ENCODE results near the gene RHOA.

The RHOA gene

DNA sequence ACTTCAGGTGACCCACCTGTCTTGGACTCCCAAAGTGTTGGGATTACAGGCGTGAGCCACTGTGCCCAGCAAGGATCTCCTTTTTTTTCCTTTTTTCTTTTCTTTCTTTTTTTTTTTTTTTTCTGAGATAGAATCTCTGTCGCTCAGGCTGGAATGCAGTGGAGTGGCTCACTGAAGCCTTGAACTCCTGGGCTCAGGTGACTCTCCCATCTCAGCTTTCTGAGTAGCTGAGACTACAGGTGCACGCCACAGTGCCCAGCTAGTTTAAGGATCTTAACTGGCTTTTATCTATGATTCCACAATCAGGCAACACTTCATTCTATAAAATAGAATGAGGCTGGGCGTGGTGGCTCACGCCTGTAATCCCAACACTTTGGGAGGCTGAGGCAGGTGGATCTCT, 33.6 kb upstream of the RHOA start:
- TF ChIP-seq, protein P1, sequence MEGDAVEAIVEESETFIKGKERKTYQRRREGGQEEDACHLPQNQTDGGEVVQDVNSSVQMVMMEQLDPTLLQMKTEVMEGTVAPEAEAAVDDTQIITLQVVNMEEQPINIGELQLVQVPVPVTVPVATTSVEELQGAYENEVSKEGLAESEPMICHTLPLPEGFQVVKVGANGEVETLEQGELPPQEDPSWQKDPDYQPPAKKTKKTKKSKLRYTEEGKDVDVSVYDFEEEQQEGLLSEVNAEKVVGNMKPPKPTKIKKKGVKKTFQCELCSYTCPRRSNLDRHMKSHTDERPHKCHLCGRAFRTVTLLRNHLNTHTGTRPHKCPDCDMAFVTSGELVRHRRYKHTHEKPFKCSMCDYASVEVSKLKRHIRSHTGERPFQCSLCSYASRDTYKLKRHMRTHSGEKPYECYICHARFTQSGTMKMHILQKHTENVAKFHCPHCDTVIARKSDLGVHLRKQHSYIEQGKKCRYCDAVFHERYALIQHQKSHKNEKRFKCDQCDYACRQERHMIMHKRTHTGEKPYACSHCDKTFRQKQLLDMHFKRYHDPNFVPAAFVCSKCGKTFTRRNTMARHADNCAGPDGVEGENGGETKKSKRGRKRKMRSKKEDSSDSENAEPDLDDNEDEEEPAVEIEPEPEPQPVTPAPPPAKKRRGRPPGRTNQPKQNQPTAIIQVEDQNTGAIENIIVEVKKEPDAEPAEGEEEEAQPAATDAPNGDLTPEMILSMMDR (IDR thresholded peaks at IDR 0.05), result no peak

- TF ChIP-seq, protein P1 (IDR thresholded peaks at IDR 0.05), result no peak
Observed at GRCh38 chr3:49434731-49435130, 23.0 kb upstream of the RHOA start.

DNA sequence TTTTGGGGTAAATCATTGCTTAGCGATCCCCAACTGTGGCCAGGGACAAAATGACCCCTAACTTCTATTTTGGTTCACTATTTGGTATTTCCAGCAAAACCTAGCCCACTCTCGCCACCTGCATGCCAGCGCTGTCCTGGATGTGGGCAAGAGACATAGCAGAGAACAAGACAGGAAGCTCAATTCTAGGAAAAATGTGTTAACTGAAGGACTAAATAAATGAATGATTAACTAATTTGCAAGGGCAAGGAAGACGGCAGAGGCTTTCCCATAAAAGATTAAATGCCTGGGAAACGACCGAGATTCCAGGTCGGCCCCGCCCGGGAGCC, 16.9 kb upstream of the RHOA start:
- TF ChIP-seq, protein P1 (IDR thresholded peaks at IDR 0.05), result no peak

DNA sequence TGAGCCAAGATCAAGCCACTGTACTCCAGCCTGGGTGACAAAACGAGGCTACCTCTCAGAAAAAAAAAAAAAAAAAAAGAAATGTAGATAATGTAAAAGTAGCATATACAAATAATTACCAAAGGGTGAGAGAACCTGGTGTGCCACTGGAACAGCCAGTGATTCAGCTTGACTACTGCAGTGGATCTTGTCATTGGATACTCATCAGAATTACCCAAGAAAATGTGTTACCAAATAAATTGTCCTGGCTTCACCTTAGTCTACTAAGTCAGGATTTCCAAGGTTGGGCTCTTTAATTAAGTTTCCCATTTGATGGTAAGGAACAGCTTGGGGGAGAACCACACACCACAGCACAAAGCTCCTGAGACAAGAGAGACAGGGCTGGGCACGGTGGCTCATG, 15.8 kb upstream of the RHOA start:
- TF ChIP-seq, protein P1 (IDR thresholded peaks at IDR 0.05), result no peak

DNA sequence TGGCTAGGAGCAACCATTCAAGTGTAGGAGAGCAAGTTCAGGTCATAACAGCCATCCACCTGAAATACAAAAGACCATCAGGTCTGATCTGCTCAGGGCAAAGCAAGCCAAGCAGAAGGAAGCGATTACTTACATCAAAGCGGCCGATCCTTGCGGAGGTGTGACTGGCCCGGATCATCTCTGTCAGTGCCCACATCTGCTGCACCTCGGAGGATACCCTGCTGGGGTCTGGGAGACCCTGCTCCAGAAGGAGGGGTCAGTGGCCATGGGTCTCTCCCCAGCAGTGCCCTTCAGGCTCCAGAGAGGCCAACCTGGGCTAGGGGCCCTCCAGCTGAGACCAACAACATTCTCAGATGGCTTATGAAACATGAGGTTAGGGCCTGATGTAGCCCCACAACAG, 13.0 kb upstream of the RHOA start:
- TF ChIP-seq, protein P1 (IDR thresholded peaks at IDR 0.05), result no peak

GRCh38 chr3:49422379-49423248, 10.8 kb upstream of the RHOA start, which contains the start of gene AMT:
Gene AMT, minus strand, starts transcription at chr3:49422473. Its CDS starts 23 bp downstream, at chr3:49422450.
- TF ChIP-seq, protein P1 (IDR thresholded peaks at IDR 0.05), result no peak

GRCh38 chr3:49421890-49422378, 10.2 kb upstream of the RHOA start:
- TF ChIP-seq, protein P1 (IDR thresholded peaks at IDR 0.05), result no peak
